UCSD-AML1 (cell line): ENCODE data around the gene RABGGTA.
"Not testable (repeated sequence)": the region's sequence is repeated elsewhere in the genome, so short reads cannot be mapped to it uniquely, and the experiment has no call there.

ENCODE experiments used
- DNase-seq: peaks from one replicate; lab custom pipeline; 2025; ENCODE audit not compliant: unreplicated experiment; lab: John Stamatoyannopoulos, UW

RABGGTA gene

GRCh38 chr14:24243336-24243836, 28.0 kb downstream of the RABGGTA start:
- DNase-seq, result no peak

GRCh38 chr14:24241829-24242443, 29.5 kb downstream of the RABGGTA start:
- peak; percentile 97 for DNase-seq

- no peak for DNase-seq
These were observed 31.1 kb downstream of the RABGGTA start for GRCh38 chr14:24240110-24240918.

- DNase-seq, result no peak
These were observed 32.8 kb downstream of the RABGGTA start for GRCh38 chr14:24238527-24239037.

GRCh38 chr14:24238123-24238522, 33.3 kb downstream of the RABGGTA start:
- no peak for DNase-seq

GRCh38 chr14:24237463-24237955, 33.9 kb downstream of the RABGGTA start:
- no peak for DNase-seq

GRCh38 chr14:24236689-24237462, 34.5 kb downstream of the RABGGTA start:
- DNase-seq, result no peak

- DNase-seq, result no peak
These were observed 35.4 kb downstream of the RABGGTA start for GRCh38 chr14:24235804-24236688.

- no peak for DNase-seq
These were observed 37.0 kb downstream of the RABGGTA start for GRCh38 chr14:24234095-24235005.

GRCh38 chr14:24233538-24233866, 37.9 kb downstream of the RABGGTA start:
- no peak for DNase-seq

GRCh38 chr14:24232645-24233537, 38.5 kb downstream of the RABGGTA start, which contains the start of gene GMPR2:
Gene GMPR2, plus strand, starts transcription at chr14:24232929. Its CDS starts 325 bp downstream, at chr14:24233254.
- DNase-seq, result no peak

- DNase-seq, result peak; percentile 91
These were observed 39.2 kb downstream of the RABGGTA start, which contains the start of gene NEDD8 for GRCh38 chr14:24232121-24232644. Gene NEDD8, minus strand, starts transcription at chr14:24232367. Its CDS starts 100 bp downstream, at chr14:24232267.

GRCh38 chr14:24231263-24232120, 39.9 kb downstream of the RABGGTA start:
- DNase-seq, result no peak

GRCh38 chr14:24228902-24229301, 42.5 kb downstream of the RABGGTA start:
- no peak for DNase-seq

GRCh38 chr14:24226473-24226872, 44.9 kb downstream of the RABGGTA start:
- DNase-seq, result no peak

GRCh38 chr14:24224618-24225071, 46.8 kb downstream of the RABGGTA start:
- DNase-seq, result no peak

- DNase-seq, result not testable (repeated sequence)
These were observed 48.4 kb downstream of the RABGGTA start for GRCh38 chr14:24222987-24223386.
